WI38 (cell line): ENCODE data around the gene ALG14.

ENCODE experiments used
- H3K4me3 ChIP-seq: 2 replicates; pipeline ENCODE4 v1.5.1; 2011; ENCODE audit warnings: low read depth, mild to moderate bottlenecking, control low read depth, low read length
- CTCF ChIP-seq: IDR thresholded peaks from 2 replicates; pipeline ENCODE4 v1.5.1; 2012; ENCODE audit warnings: low read depth, mild to moderate bottlenecking, control low read depth, low read length

The ALG14 gene

GRCh38 chr1:94974241-94974640, 98.5 kb downstream of the ALG14 start:
- no peak overlapping the region for H3K4me3 ChIP-seq
- no peak for TF ChIP-seq CTCF

DNA sequence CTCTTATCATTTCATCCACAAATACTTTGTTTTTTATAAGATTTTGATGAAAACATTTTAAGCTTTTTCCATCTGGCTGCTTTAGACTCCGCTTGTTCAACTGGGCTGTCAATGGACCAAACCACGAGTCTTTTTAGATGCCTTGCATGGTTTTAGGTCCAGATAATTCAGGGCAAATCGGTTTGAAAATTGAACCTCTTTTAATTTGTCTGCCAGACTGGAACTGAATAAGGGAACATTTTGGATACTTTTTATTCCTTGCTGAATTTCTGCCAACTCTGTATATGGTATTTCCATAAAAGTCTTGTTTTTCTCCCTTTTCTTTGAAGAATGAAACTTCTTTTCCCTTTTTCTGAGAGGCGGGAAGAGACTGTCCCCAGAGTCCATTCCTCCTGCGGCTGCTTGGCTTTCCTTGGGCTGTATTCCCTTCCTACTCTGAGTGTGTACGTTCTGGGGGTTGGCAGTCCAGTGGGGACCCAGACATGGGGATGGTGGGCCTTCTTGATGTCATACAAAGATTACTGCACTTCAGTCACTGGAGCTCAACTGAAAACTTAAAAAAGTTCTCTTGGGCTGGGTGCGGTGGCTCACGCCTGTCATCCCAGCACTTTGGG, 99.3 kb downstream of the ALG14 start:
- no peak for TF ChIP-seq CTCF
- H3K4me3 ChIP-seq = no peak overlapping the region

GRCh38 chr1:94971491-94971924, 101.2 kb downstream of the ALG14 start:
- no peak for TF ChIP-seq CTCF
- no peak overlapping the region for H3K4me3 ChIP-seq

- no peak overlapping the region for H3K4me3 ChIP-seq
- no peak for TF ChIP-seq CTCF
Measured at GRCh38 chr1:94970783-94971182, 102.0 kb downstream of the ALG14 start.

GRCh38 chr1:94969137-94969536, 103.6 kb downstream of the ALG14 start:
- no peak for TF ChIP-seq CTCF
- H3K4me3 ChIP-seq = no peak overlapping the region

DNA sequence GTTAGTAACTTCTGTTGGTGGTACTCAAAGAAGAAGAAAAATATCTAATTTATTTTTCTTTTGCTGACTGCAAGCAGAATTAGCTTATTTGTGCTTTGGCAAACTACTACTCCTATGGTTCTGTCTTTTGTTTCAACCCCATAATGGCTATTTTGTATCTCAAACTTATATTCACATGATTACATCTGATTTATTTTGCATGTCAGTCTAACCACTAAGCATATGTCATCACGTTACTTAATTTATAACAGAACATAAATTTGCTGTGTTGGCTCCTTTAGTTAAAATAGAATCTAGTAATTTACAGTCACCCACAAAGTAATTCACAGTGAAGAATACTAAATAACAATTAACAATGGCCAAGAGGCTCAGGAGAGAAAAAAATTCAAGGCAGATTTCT, 106.7 kb downstream of the ALG14 start:
- H3K4me3 ChIP-seq = no peak overlapping the region
- TF ChIP-seq CTCF = no peak

GRCh38 chr1:94963864-94964263, 108.9 kb downstream of the ALG14 start:
- no peak for TF ChIP-seq CTCF
- no peak overlapping the region for H3K4me3 ChIP-seq
